ENCODE results near the gene NTSR1. TPM values are rescaled to one million over a fixed set of nuclear protein-coding genes. Genes with fewer than 3 reads are reported as not detected.

Gene NTSR1
- total and polyA plus RNA-seq, 2 of the 8 experiments (the other 6 are each of a cell fraction or from before 2014, with no cell fraction given): 0.53 to 0.89 TPM

DNA sequence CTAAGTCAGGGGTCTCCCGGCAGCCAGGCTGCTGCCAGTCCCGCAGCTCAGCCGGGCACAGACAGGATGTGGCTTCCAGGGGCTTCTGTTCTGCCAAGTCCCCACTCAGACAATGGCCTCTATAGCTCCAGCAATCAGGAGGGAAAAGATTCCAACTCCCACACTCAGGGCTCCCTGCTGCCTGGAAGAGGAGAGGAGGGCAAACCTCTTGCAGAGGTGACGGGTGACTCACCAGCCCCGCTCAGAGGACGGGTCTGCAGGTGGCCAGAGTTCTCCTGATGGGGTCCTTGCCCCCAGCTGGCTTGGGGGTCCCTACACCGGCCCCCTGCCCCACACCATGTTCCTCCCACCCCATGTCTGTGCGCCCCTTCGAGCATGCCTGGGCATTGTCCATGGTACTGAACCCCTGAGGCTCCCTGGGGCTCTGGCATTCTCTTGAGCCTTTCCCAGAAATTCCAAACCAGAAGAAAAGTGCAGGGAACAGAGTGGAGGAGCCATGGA, 32.6 kb downstream of the NTSR1 start:
- H3K56ac ChIP-seq (replicated peaks; ENCODE audit: insufficient read length, low read depth, low read length): no peak overlapping the region
- no peak overlapping the region for H2AFZ ChIP-seq (ENCODE audit: low read length)
- H2AK5ac ChIP-seq (ENCODE audit: low read depth, low read length): no peak overlapping the region
- no peaks in the 10 kb centered on the region for H3K79me2 ChIP-seq (ENCODE audit: control insufficient read depth in 1 of 2, insufficient read depth in 2 of 2, low read length in 2 of 2)
- H2BK12ac ChIP-seq (ENCODE audit: low read depth, low read length): no peak overlapping the region
- H3K36me3 ChIP-seq (ENCODE audit: control insufficient read depth in 2 of 4, insufficient read depth in 4 of 4, low read length in 3 of 4): no peaks in the 10 kb centered on the region
- H3K27ac ChIP-seq (ENCODE audit: low read depth, low read length): no peak overlapping the region
- no peak overlapping the region for H3K4ac ChIP-seq (replicated peaks; ENCODE audit: insufficient read length, low read depth, low read length)
- 81% methylated on average over 3 of the region's 9 CpGs; no CpG with 5 or more reads in 1 of the 2 experiments for WGBS, 2 experiments (ENCODE audit: extremely low coverage in 1 of 2, insufficient coverage in 1 of 2, insufficient read length in 1 of 2, insufficient replicate concordance in 2 of 2, low coverage in 1 of 2, low lambda C conversion rate in 2 of 2, missing lambda C conversion rate in 1 of 2)
- no peak overlapping the region for H3K23ac ChIP-seq (ENCODE audit: insufficient read length)
- H3K9ac ChIP-seq (replicated peaks in 1 of 4; ENCODE audit: extremely low read depth in 1 of 4, low read depth in 3 of 4, low read length in 3 of 4): no peak overlapping the region
- no peak overlapping the region for H3K18ac ChIP-seq (ENCODE audit: extremely low read depth, low read length)
- FAIRE-seq: peak; percentile 36
- no peaks in the 10 kb centered on the region; a peak in 2 of 7 replicates for H3K27me3 ChIP-seq (replicated peaks in 1 of 4; ENCODE audit: control insufficient read depth in 3 of 4, extremely low read depth in 1 of 4, insufficient read depth in 3 of 4, low read length in 3 of 4)
- H4K20me1 ChIP-seq (replicated peaks in 1 of 2; ENCODE audit: control insufficient read depth in 1 of 2, insufficient read depth in 2 of 2, low read length in 2 of 2): no peaks in the 10 kb centered on the region
- no peak overlapping the region for H4K91ac ChIP-seq (replicated peaks; ENCODE audit: insufficient read length, low read length)
- H3K4me3 ChIP-seq (ENCODE audit: extremely low read depth in 1 of 4, insufficient read depth in 2 of 4, low read depth in 3 of 4, low read length in 4 of 4): no peak overlapping the region
- H3K23me2 ChIP-seq (ENCODE audit: low read depth, low read length): no peaks in the 10 kb centered on the region
- H3K79me1 ChIP-seq (ENCODE audit: low read depth, low read length): no peaks in the 10 kb centered on the region
- no peak overlapping the region for H3K4me2 ChIP-seq (ENCODE audit: insufficient read depth in 1 of 2, low read depth in 2 of 2, low read length in 2 of 2)
- H2BK5ac ChIP-seq (ENCODE audit: low read depth, low read length): no peak overlapping the region
- H2BK20ac ChIP-seq (ENCODE audit: low read length): no peak overlapping the region; the same call in 1 of the 2 replicates
- no peak overlapping the region for H4K5ac ChIP-seq (ENCODE audit: insufficient read length, low read depth, low read length)
- no peak overlapping the region for H2BK120ac ChIP-seq (replicated peaks; ENCODE audit: low read depth, low read length)
- POLR2A ChIA-PET (ENCODE audit: partially characterized antibody): no interaction called here
- 0 out of 2 replicates have a peak overlapping the region, but pooled peaks have one; percentile 8 for H2BK15ac ChIP-seq (ENCODE audit: low read length)
- H3K9me3 ChIP-seq (ENCODE audit: insufficient read depth in 2 of 2, low read depth in 1 of 2, low read length in 1 of 2): no peaks in the 10 kb centered on the region
- no peak overlapping the region for H3K14ac ChIP-seq (ENCODE audit: insufficient read length)
- CTCF ChIA-PET (ENCODE audit: partially characterized antibody): interaction anchor here (0.7 to 2.9 kb wide), 12 partner anchors 8 to 157 kb away, joined by 3 to 9 read pairs (median 4); partner anchors contain the start of gene NTSR1
- peaks cover 0 to 11% (median 5%) of the 10 kb centered on the region in 4 experiments; a peak in 5 of 7 replicates for H3K4me1 ChIP-seq (replicated peaks in 1 of 4; ENCODE audit: control insufficient read depth in 3 of 4, insufficient read depth in 4 of 4, low read length in 3 of 4)
- DNase-seq (ENCODE audit: low read depth in 1 of 2, low spot score in 2 of 2): peak in 1 of 2 experiments; percentile 75
- H4K8ac ChIP-seq (ENCODE audit: extremely low read depth, insufficient read depth, low read length): no peak overlapping the region
- no peak for TF ChIP-seq CREB1 (IDR thresholded peaks at IDR 0.05)
- TF ChIP-seq, protein P1, sequence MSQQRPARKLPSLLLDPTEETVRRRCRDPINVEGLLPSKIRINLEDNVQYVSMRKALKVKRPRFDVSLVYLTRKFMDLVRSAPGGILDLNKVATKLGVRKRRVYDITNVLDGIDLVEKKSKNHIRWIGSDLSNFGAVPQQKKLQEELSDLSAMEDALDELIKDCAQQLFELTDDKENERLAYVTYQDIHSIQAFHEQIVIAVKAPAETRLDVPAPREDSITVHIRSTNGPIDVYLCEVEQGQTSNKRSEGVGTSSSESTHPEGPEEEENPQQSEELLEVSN (IDR thresholded peaks at IDR 0.05): no peak
- TF ChIP-seq HDAC2 (IDR thresholded peaks at IDR 0.05; ENCODE audit: borderline replicate concordance in 1 of 2, low read depth in 2 of 2, low read length in 2 of 2): peak in 1 of 2 experiments; percentile 34; a peak in 1 of 4 replicates
- TF ChIP-seq, protein P2, sequence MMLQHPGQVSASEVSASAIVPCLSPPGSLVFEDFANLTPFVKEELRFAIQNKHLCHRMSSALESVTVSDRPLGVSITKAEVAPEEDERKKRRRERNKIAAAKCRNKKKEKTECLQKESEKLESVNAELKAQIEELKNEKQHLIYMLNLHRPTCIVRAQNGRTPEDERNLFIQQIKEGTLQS (IDR thresholded peaks at IDR 0.05; ENCODE audit: insufficient read depth, low read depth, low read length): no peak
- no peak for TF ChIP-seq EZH2 (IDR thresholded peaks at IDR 0.05; ENCODE audit: low read depth, low read length, severe bottlenecking)
- TF ChIP-seq SP2 (IDR thresholded peaks at IDR 0.05; ENCODE audit: low read length): no peak
- TF ChIP-seq SIX5 (IDR thresholded peaks at IDR 0.05; ENCODE audit: low read depth, low read length): no peak
- TF ChIP-seq, protein P3, sequence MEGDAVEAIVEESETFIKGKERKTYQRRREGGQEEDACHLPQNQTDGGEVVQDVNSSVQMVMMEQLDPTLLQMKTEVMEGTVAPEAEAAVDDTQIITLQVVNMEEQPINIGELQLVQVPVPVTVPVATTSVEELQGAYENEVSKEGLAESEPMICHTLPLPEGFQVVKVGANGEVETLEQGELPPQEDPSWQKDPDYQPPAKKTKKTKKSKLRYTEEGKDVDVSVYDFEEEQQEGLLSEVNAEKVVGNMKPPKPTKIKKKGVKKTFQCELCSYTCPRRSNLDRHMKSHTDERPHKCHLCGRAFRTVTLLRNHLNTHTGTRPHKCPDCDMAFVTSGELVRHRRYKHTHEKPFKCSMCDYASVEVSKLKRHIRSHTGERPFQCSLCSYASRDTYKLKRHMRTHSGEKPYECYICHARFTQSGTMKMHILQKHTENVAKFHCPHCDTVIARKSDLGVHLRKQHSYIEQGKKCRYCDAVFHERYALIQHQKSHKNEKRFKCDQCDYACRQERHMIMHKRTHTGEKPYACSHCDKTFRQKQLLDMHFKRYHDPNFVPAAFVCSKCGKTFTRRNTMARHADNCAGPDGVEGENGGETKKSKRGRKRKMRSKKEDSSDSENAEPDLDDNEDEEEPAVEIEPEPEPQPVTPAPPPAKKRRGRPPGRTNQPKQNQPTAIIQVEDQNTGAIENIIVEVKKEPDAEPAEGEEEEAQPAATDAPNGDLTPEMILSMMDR (IDR thresholded peaks at IDR 0.05; ENCODE audit: control extremely low read depth in 1 of 3, insufficient read depth in 1 of 3, low read depth in 1 of 3, low read length in 3 of 3): no peak
- TF ChIP-seq SIRT6 (IDR thresholded peaks at IDR 0.05; ENCODE audit: low read length): no peak
